Measurements from ENCODE around the gene GAS6.

- TF ChIP-seq EP300 (IDR thresholded peaks at IDR 0.05), result no peak
- TF ChIP-seq, protein P1, sequence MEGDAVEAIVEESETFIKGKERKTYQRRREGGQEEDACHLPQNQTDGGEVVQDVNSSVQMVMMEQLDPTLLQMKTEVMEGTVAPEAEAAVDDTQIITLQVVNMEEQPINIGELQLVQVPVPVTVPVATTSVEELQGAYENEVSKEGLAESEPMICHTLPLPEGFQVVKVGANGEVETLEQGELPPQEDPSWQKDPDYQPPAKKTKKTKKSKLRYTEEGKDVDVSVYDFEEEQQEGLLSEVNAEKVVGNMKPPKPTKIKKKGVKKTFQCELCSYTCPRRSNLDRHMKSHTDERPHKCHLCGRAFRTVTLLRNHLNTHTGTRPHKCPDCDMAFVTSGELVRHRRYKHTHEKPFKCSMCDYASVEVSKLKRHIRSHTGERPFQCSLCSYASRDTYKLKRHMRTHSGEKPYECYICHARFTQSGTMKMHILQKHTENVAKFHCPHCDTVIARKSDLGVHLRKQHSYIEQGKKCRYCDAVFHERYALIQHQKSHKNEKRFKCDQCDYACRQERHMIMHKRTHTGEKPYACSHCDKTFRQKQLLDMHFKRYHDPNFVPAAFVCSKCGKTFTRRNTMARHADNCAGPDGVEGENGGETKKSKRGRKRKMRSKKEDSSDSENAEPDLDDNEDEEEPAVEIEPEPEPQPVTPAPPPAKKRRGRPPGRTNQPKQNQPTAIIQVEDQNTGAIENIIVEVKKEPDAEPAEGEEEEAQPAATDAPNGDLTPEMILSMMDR (IDR thresholded peaks at IDR 0.05), result no peak
Observed at GRCh38 chr13:113776231-113777125, 87.4 kb downstream of the GAS6 start.
